Measurements from ENCODE around the gene ZNF816. TPM values are rescaled to one million over a fixed set of nuclear protein-coding genes. Genes with fewer than 3 reads are reported as not detected.

The ZNF816 gene
- total RNA-seq, 4 donors from 2014 or later = 0.91 to 7.8 (median 6.2) TPM

- Histone ChIP-seq H3K4me3 (peak overlapping the region; percentile 32 to 69 (median 53)), H3K27me3 (no peaks in the 10 kb centered on the region), H3K36me3 (peaks cover 0 to 10% (median 0%) of the 10 kb centered on the region in 3 donors), H3K27ac (peak overlapping the region in 3 of 4 donors; percentile 67 to 79 (median 76)), H3K4me1 (peaks cover 0 to 32% (median 11%) of the 10 kb centered on the region in 3 donors), H3K9me3 (peaks cover 0 to 18% (median 0%) of the 10 kb centered on the region in 3 donors)
- no peak for DNase-seq
- intact Hi-C loops (cut with DNase I) = no loop called here
- TF ChIP-seq CTCF (IDR thresholded peaks at IDR 0.05) (peak; percentile 29 to 72 (median 52)), POLR2A (IDR thresholded peaks at IDR 0.05) (no peak)
- WGBS, 2 donors = 1 to 5% methylated on average over 14 to 25 of the region's 50 CpGs
Measured at GRCh38 chr19:52993342-52994178, 30.9 kb upstream of the ZNF816 start.

- Histone ChIP-seq H3K27me3 (no peaks in the 10 kb centered on the region), H3K4me3 (peak overlapping the region; percentile 32 to 69 (median 53)), H3K27ac (peak overlapping the region in 3 of 4 donors; percentile 62 to 79 (median 76)), H3K9me3 (peaks cover 0 to 14% (median 0%) of the 10 kb centered on the region in 3 donors), H3K4me1 (peaks cover 0 to 32% (median 11%) of the 10 kb centered on the region in 3 donors), H3K36me3 (peaks cover 0 to 19% (median 0%) of the 10 kb centered on the region in 3 donors)
- DNase-seq = no peak
- WGBS, 2 donors = 28 to 43% methylated on average over 9 to 14 of the region's 26 CpGs
- TF ChIP-seq POLR2A (IDR thresholded peaks at IDR 0.05) (no peak), CTCF (IDR thresholded peaks at IDR 0.05) (no peak)
- intact Hi-C loops (cut with DNase I) = no loop called here
Measured at GRCh38 chr19:52992109-52993004, 29.7 kb upstream of the ZNF816 start.

GRCh38 chr19:52991484-52991883 is 28.8 kb upstream of the ZNF816 start:
- no peak for TF ChIP-seq POLR2A (IDR thresholded peaks at IDR 0.05)
- no peak for TF ChIP-seq CTCF (IDR thresholded peaks at IDR 0.05)
- peaks cover 0 to 9% (median 0%) of the 10 kb centered on the region in 3 donors for H3K9me3 ChIP-seq
- 54 to 57% methylated on average over 2 of the region's 2 CpGs for WGBS, 2 donors
- H3K4me3 ChIP-seq = no peak overlapping the region
- DNase-seq = no peak
- H3K4me1 ChIP-seq = peaks cover 0 to 32% (median 11%) of the 10 kb centered on the region in 3 donors
- H3K27me3 ChIP-seq = no peaks in the 10 kb centered on the region
- intact Hi-C loops (cut with DNase I) = no loop called here
- peaks cover 0 to 28% (median 0%) of the 10 kb centered on the region in 3 donors for H3K36me3 ChIP-seq
- H3K27ac ChIP-seq = no peak overlapping the region

GRCh38 chr19:52990759-52991418 is 28.2 kb upstream of the ZNF816 start:
- DNase-seq = no peak
- Histone ChIP-seq H3K4me1 (peaks cover 0 to 32% (median 11%) of the 10 kb centered on the region in 3 donors), H3K9me3 (peaks cover 0 to 15% (median 0%) of the 10 kb centered on the region in 3 donors), H3K36me3 (peaks cover 0 to 34% (median 0%) of the 10 kb centered on the region in 3 donors), H3K4me3 (no peak overlapping the region), H3K27me3 (no peaks in the 10 kb centered on the region), H3K27ac (no peak overlapping the region)
- intact Hi-C loops (cut with DNase I) = no loop called here
- TF ChIP-seq CTCF (IDR thresholded peaks at IDR 0.05) (no peak), POLR2A (IDR thresholded peaks at IDR 0.05) (no peak)
- WGBS, 2 donors = 64 to 72% methylated on average over 12 to 16 of the region's 16 CpGs

All from esophagus squamous epithelium (tissue), 5 donors.